ENCODE measurements around the gene MED13. TPM values are rescaled to one million over a fixed set of nuclear protein-coding genes. Genes with fewer than 3 reads are reported as not detected.

MED13 gene
- total RNA-seq, 1 donor from 2014 or later, result 59.9 TPM

GRCh38 chr17:61989509-61989908 is 75.6 kb downstream of the MED13 start:
- intact Hi-C loops (cut with DNase I), result no loop called here
- Histone ChIP-seq H3K4me1 (no peaks in the 10 kb centered on the region), H3K27ac (no peak overlapping the region), H3K9me3 (no peaks in the 10 kb centered on the region), H3K4me3 (no peak overlapping the region), H3K36me3 (peaks cover 0 to 39% of the 10 kb centered on the region in 2 donors), H3K27me3 (no peaks in the 10 kb centered on the region)
- TF ChIP-seq POLR2AphosphoS5 (IDR thresholded peaks at IDR 0.05; ENCODE audit: insufficient read depth in 1 of 2, low read depth in 1 of 2) (no peak), POLR2A (IDR thresholded peaks at IDR 0.05) (no peak), CTCF (IDR thresholded peaks at IDR 0.05) (no peak)
- DNase-seq (ENCODE audit: extremely low spot score in 2 of 2), result no peak

GRCh38 chr17:61986898-61987297 is 78.2 kb downstream of the MED13 start:
- H3K27ac ChIP-seq, result no peak overlapping the region
- no peak for DNase-seq (ENCODE audit: extremely low spot score in 2 of 2)
- no peaks in the 10 kb centered on the region for H3K27me3 ChIP-seq
- intact Hi-C loops (cut with DNase I), result no loop called here
- H3K4me1 ChIP-seq, result no peaks in the 10 kb centered on the region
- no peak for TF ChIP-seq POLR2A (IDR thresholded peaks at IDR 0.05)
- TF ChIP-seq POLR2AphosphoS5 (IDR thresholded peaks at IDR 0.05; ENCODE audit: insufficient read depth in 1 of 2, low read depth in 1 of 2), result no peak
- no peak for TF ChIP-seq CTCF (IDR thresholded peaks at IDR 0.05)
- peaks cover 0 to 42% of the 10 kb centered on the region in 2 donors for H3K36me3 ChIP-seq
- H3K4me3 ChIP-seq, result no peak overlapping the region
- no peaks in the 10 kb centered on the region for H3K9me3 ChIP-seq

GRCh38 chr17:61984821-61985220 is 80.3 kb downstream of the MED13 start:
- TF ChIP-seq CTCF (IDR thresholded peaks at IDR 0.05) (no peak), POLR2AphosphoS5 (IDR thresholded peaks at IDR 0.05; ENCODE audit: insufficient read depth in 1 of 2, low read depth in 1 of 2) (no peak), POLR2A (IDR thresholded peaks at IDR 0.05) (no peak)
- Histone ChIP-seq H3K27me3 (no peaks in the 10 kb centered on the region), H3K9me3 (no peaks in the 10 kb centered on the region), H3K27ac (no peak overlapping the region), H3K4me1 (no peaks in the 10 kb centered on the region), H3K36me3 (peaks cover 0 to 39% of the 10 kb centered on the region in 2 donors), H3K4me3 (no peak overlapping the region)
- DNase-seq (ENCODE audit: extremely low spot score in 2 of 2), result no peak
- intact Hi-C loops (cut with DNase I), result no loop called here

- no peak overlapping the region for H3K4me3 ChIP-seq
- peaks cover 0 to 41% of the 10 kb centered on the region in 2 donors for H3K36me3 ChIP-seq
- H3K4me1 ChIP-seq, result no peaks in the 10 kb centered on the region
- intact Hi-C loops (cut with DNase I), result no loop called here
- no peaks in the 10 kb centered on the region for H3K27me3 ChIP-seq
- no peak overlapping the region for H3K27ac ChIP-seq
- no peak for DNase-seq (ENCODE audit: extremely low spot score in 2 of 2)
- no peaks in the 10 kb centered on the region for H3K9me3 ChIP-seq
- no peak for TF ChIP-seq POLR2AphosphoS5 (IDR thresholded peaks at IDR 0.05; ENCODE audit: insufficient read depth in 1 of 2, low read depth in 1 of 2)
- no peak for TF ChIP-seq CTCF (IDR thresholded peaks at IDR 0.05)
Observed at GRCh38 chr17:61981323-61981722, 83.8 kb downstream of the MED13 start.

- Histone ChIP-seq H3K36me3 (peaks cover 0 to 37% of the 10 kb centered on the region in 2 donors), H3K4me3 (no peak overlapping the region), H3K9me3 (no peaks in the 10 kb centered on the region), H3K27me3 (no peaks in the 10 kb centered on the region), H3K27ac (no peak overlapping the region), H3K4me1 (no peaks in the 10 kb centered on the region)
- no peak for TF ChIP-seq CTCF (IDR thresholded peaks at IDR 0.05)
- TF ChIP-seq POLR2A (IDR thresholded peaks at IDR 0.05), result no peak
- DNase-seq (ENCODE audit: extremely low spot score in 2 of 2), result no peak
- intact Hi-C loops (cut with DNase I), result no loop called here
Observed at GRCh38 chr17:61980535-61980934, 84.5 kb downstream of the MED13 start.

Data from vagina (tissue), 2 donors.